B cell (primary cell): Measurements from ENCODE around the gene C16orf92. TPM values are rescaled to one million over a fixed set of nuclear protein-coding genes. Genes with fewer than 3 reads are reported as not detected.
A peak's percentile ranks its signal among the peaks of the same experiment; 100 is the strongest.

Experiments
- ATAC-seq: fragments of 200-7000 bp; cut with Tn5 transposase; one replicate; pipeline ENCODE4 v1.10.0; 2021; ENCODE audit warnings: low read depth, mild to moderate bottlenecking, moderate number of reproducible peaks, moderate library complexity
- CTCF ChIA-PET: fragments of 350-600 bp; sonication (Branson Sonifier 250); formaldehyde crosslinking; loops from one replicate; lab custom pipeline; 2021; ENCODE audit warnings: antibody characterized with exemption, inconsistent platforms; lab: Charles Lee
- POLR2A ChIA-PET: fragments of 350-600 bp; sonication (Branson Sonifier 250); formaldehyde crosslinking; loops from one replicate; lab custom pipeline; 2021; ENCODE audit warnings: antibody characterized with exemption; lab: Charles Lee
- DNase-seq: peaks from one replicate; pipeline ENCODE4 v3.0.0; 2013
- H2AFZ ChIP-seq: 2 replicates; pipeline ENCODE4 v1.6.1; 2012; ENCODE audit warnings: mild to moderate bottlenecking, low read depth, low read length; ENCODE audit not compliant: insufficient read depth, poor library complexity, severe bottlenecking
- H3K27ac ChIP-seq, 2 donors: 1 replicate in 1 of 2; 2 replicates in 1 of 2; pipeline ENCODE4 v1.5.1; 2012 to 2013; ENCODE audit warnings: low read length in 2 of 2, mild to moderate bottlenecking in 2 of 2, moderate library complexity in 1 of 2
- H3K27me3 ChIP-seq, 4 experiments: fragments of 200-600 bp in 1 of 4; sonication (generic) in 1 of 4; replicated peaks in 1 of 4; 1 replicate in 2 of 4; 2 replicates in 2 of 4; pipeline versions ENCODE4 v1.6.1 to v1.7.0; 2013 to 2016; ENCODE audit warnings: low read length in 3 of 4, mild to moderate bottlenecking in 2 of 4, mixed read lengths in 1 of 4, moderate library complexity in 1 of 4; ENCODE audit not compliant: insufficient read depth in 4 of 4, control insufficient read depth in 3 of 4; ENCODE audit errors: control extremely low read depth in 1 of 4
- H3K36me3 ChIP-seq, 2 experiments: replicated peaks in 1 of 2; 1 replicate in 1 of 2; 2 replicates in 1 of 2; pipeline versions ENCODE4 v1.6.1 to v1.7.1; 2013; ENCODE audit warnings: low read length in 1 of 2; ENCODE audit not compliant: insufficient read depth in 2 of 2, control insufficient read depth in 1 of 2; ENCODE audit errors: control extremely low read depth in 1 of 2, extremely low read depth in 1 of 2
- H3K4me1 ChIP-seq, 2 donors: fragments of 200-600 bp in 1 of 2; sonication (generic) in 1 of 2; 1 replicate in 1 of 2; 2 replicates in 1 of 2; pipeline versions ENCODE4 v1.5.1 to v1.6.1; 2013 to 2017; ENCODE audit warnings: low read length in 2 of 2; ENCODE audit not compliant: control insufficient read depth in 2 of 2, insufficient read depth in 2 of 2
- H3K4me2 ChIP-seq: replicated peaks from 2 replicates; pipeline ENCODE3; 2012; ENCODE audit warnings: mild to moderate bottlenecking, low read depth, low read length; ENCODE audit not compliant: poor library complexity, severe bottlenecking
- H3K4me3 ChIP-seq, 5 experiments: fragments of 200-600 bp in 1 of 5; sonication (generic) in 1 of 5; 1 replicate in 3 of 5; 2 replicates in 2 of 5; pipeline versions ENCODE4 v1.5.1 to v1.7.0; 2011 to 2016; ENCODE audit warnings: low read length in 4 of 5, mild to moderate bottlenecking in 4 of 5, low read depth in 2 of 5, control low read depth in 1 of 5, moderate library complexity in 1 of 5; ENCODE audit not compliant: insufficient read depth in 1 of 5; ENCODE audit errors: control extremely low read depth in 1 of 5, extremely low read depth in 1 of 5
- H3K79me2 ChIP-seq: fragments of 200-600 bp; sonication (generic); one replicate; pipeline ENCODE4 v1.6.0; 2016; ENCODE audit warnings: low read length; ENCODE audit not compliant: control insufficient read depth, insufficient read depth
- H3K9ac ChIP-seq: fragments of 200-600 bp; sonication (generic); 2 replicates; pipeline ENCODE4 v1.6.1; 2017; ENCODE audit warnings: mild to moderate bottlenecking, low read length, moderate library complexity
- H3K9me3 ChIP-seq, 3 donors: one replicate each; pipeline versions ENCODE4 v1.6.1 to v1.7.1; 2013; ENCODE audit warnings: low read length in 2 of 3; ENCODE audit not compliant: control insufficient read depth in 2 of 3, insufficient read depth in 1 of 3; ENCODE audit errors: control extremely low read depth in 1 of 3
- H4K20me1 ChIP-seq: 2 replicates; pipeline ENCODE4 v1.6.0; 2012; ENCODE audit warnings: mild to moderate bottlenecking, low read length; ENCODE audit not compliant: insufficient read depth, control insufficient read depth, poor library complexity, severe bottlenecking
- H3K27ac Mint-ChIP-seq: one replicate; pipeline ENCODE4 v1.8.0; 2021; ENCODE audit warnings: mixed read lengths
- H3K27me3 Mint-ChIP-seq: one replicate; pipeline ENCODE4 v1.8.0; 2021; ENCODE audit warnings: mixed read lengths
- H3K4me1 Mint-ChIP-seq: one replicate; pipeline ENCODE4 v1.8.0; 2021; ENCODE audit warnings: mixed read lengths
- H3K4me3 Mint-ChIP-seq: one replicate; pipeline ENCODE4 v1.8.0; 2021; ENCODE audit warnings: mixed read lengths
- H3K9me3 Mint-ChIP-seq: one replicate; pipeline ENCODE4 v1.8.0; 2022; ENCODE audit warnings: mixed read lengths; ENCODE audit not compliant: insufficient read depth
- EZH2 ChIP-seq: IDR thresholded peaks from 2 replicates; pipeline ENCODE4 v1.6.1; 2012; ENCODE audit warnings: borderline replicate concordance, low read depth, mild to moderate bottlenecking, moderate library complexity, low read length; ENCODE audit not compliant: insufficient read depth, poor library complexity, severe bottlenecking
- WGBS: methylation state at CpG from one replicate; pipeline ENCODE4 v1.1.5; 2013; ENCODE audit warnings: missing lambda C conversion rate; ENCODE audit not compliant: insufficient coverage; 5-methylcytosine and 5-hydroxymethylcytosine counted together
- intact Hi-C: fragments of 100-400 bp; cut with micrococcal nuclease; formaldehyde crosslinking; loops from one replicate; pipeline ENCODE4 v1.10.0; 2022
- polyA plus RNA-seq: library from polyadenylated mRNA; depleted of rRNA; stranded (reverse); fragments of >200 nt; gene quantifications from 2 replicates; pipeline ENCODE4 v1.2.3, GENCODE V29; 2012
- total RNA-seq, 2 donors: library from RNA; stranded (reverse); fragments of 120-200 nt in 1 of 2; gene quantifications; 1 replicate in 1 of 2; 2 replicates in 1 of 2; pipeline versions ENCODE4 v1.2.3 to v1.2.4, GENCODE V29; 2013 to 2022
- TF ChIP-seq, protein P1 (sequence below): fragments of 200-600 bp; IDR thresholded peaks from one replicate; pipeline ENCODE4 v1.8.0; 2022; ENCODE audit warnings: antibody characterized with exemption, mild to moderate bottlenecking

C16orf92 gene
- total and polyA plus RNA-seq, 2 donors (not counting 1 experiment from before 2014, with no cell fraction given): not detected

DNA sequence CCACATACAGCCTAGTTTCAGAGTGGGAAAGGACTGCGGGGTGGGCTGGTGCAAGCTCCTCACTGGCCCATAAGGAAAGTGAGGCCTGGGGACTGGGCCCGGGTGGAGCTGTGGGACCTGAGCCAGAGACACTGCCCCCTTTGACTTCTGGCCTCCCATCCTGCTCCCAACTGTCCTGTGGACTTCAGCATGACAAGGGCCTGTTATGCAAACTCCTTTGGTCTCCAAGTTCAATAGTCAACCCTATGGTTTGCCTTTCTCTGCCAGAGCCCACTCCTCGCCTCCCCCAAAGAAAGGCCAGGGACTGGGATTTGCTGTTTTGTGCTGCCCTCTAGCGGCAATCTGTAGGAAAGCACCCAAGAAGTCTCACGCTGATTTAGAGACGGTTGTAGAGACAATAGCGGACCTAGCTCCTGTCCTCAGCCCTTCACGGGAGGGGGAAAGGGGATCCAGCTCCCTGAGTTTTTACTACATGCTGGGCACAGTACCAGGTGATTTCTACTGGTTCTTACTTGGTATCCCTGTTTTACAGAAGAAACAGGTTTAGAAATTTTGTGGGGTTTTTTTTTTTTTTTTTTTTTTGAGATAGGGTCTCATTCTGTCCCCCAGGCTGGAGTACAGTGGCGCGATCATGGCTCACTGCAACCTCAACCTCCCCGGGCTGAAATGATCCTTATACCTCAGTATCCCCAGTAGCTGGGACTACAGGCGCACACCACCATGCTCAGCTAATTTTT, 9.3 kb downstream of the C16orf92 start:
- peak overlapping the region; percentile 49 for H3K4me3 Mint-ChIP-seq
- POLR2A ChIA-PET: interaction anchor here (0.7 to 1.5 kb wide), 2 partner anchors 33 to 365 kb away, joined by 3 to 4 read pairs; partner anchors contain the start of gene ALDOA

More for the DNA sequence above, 9.3 kb downstream of the C16orf92 start:
- Histone ChIP-seq H3K4me1 (peaks cover 10 to 21% of the 10 kb centered on the region in 2 donors), H2AFZ (no peak overlapping the region), H3K79me2 (no peaks in the 10 kb centered on the region), H3K27me3 (peaks cover 0 to 61% (median 27%) of the 10 kb centered on the region in 4 experiments), H3K36me3 (no peaks in the 10 kb centered on the region), H4K20me1 (no peaks in the 10 kb centered on the region), H3K9me3 (peaks cover 0 to 15% (median 0%) of the 10 kb centered on the region in 3 donors), H3K9ac (no peak overlapping the region), H3K4me3 (no peak overlapping the region), H3K27ac (no peak overlapping the region), H3K4me2 (no peak overlapping the region)
- DNase-seq (peak; percentile 77), ATAC-seq (peak; percentile 56)
- intact Hi-C loops: no loop called here
- CTCF ChIA-PET: interaction anchor here (0.6 to 3.3 kb wide), 20 partner anchors 7 to 770 kb away, joined by 3 to 18 read pairs (median 4); partner anchors contain the start of gene C16orf92
- no peak overlapping the region for H3K27ac Mint-ChIP-seq
- TF ChIP-seq, protein P1, sequence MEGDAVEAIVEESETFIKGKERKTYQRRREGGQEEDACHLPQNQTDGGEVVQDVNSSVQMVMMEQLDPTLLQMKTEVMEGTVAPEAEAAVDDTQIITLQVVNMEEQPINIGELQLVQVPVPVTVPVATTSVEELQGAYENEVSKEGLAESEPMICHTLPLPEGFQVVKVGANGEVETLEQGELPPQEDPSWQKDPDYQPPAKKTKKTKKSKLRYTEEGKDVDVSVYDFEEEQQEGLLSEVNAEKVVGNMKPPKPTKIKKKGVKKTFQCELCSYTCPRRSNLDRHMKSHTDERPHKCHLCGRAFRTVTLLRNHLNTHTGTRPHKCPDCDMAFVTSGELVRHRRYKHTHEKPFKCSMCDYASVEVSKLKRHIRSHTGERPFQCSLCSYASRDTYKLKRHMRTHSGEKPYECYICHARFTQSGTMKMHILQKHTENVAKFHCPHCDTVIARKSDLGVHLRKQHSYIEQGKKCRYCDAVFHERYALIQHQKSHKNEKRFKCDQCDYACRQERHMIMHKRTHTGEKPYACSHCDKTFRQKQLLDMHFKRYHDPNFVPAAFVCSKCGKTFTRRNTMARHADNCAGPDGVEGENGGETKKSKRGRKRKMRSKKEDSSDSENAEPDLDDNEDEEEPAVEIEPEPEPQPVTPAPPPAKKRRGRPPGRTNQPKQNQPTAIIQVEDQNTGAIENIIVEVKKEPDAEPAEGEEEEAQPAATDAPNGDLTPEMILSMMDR: peak; percentile 76
- no peak for TF ChIP-seq EZH2
- WGBS: 10% methylated on average over 6 of the region's 12 CpGs
- H3K27me3 Mint-ChIP-seq: peaks cover 52% of the 10 kb centered on the region
- no peaks in the 10 kb centered on the region for H3K9me3 Mint-ChIP-seq
- H3K4me1 Mint-ChIP-seq: peaks cover 10% of the 10 kb centered on the region
